Activated T-cell treated with anti-CD3 and anti-CD28 coated beads, Interleukin-2, amount 50 U/mL, for 24 hours (primary cell): Measurements from ENCODE around the gene DIABLO.
"Not testable (repeated sequence)": the region's sequence is repeated elsewhere in the genome, so short reads cannot be mapped to it uniquely, and the experiment has no call there.

Experiments used
- DNase-seq: peaks from one replicate; pipeline ENCODE4 v3.0.0-alpha.2; 2020
- H3K27ac Mint-ChIP-seq: 2 replicates; pipeline ENCODE4 v1.8.0; 2020; ENCODE audit warnings: mild to moderate bottlenecking, mixed read lengths
- H3K27me3 Mint-ChIP-seq: 2 replicates; pipeline ENCODE4 v1.8.0; 2020; ENCODE audit warnings: mixed read lengths
- H3K36me3 Mint-ChIP-seq: 2 replicates; pipeline ENCODE4 v1.8.0; 2020; ENCODE audit warnings: low read depth, mixed read lengths
- H3K4me1 Mint-ChIP-seq: 2 replicates; pipeline ENCODE4 v1.8.0; 2020; ENCODE audit warnings: low read depth, mixed read lengths
- H3K4me3 Mint-ChIP-seq: 2 replicates; pipeline ENCODE4 v1.8.0; 2020; ENCODE audit warnings: mild to moderate bottlenecking, moderate library complexity, mixed read lengths
- H3K9me3 Mint-ChIP-seq: 2 replicates; pipeline ENCODE4 v1.8.0; 2020; ENCODE audit warnings: mixed read lengths

Gene DIABLO

DNA sequence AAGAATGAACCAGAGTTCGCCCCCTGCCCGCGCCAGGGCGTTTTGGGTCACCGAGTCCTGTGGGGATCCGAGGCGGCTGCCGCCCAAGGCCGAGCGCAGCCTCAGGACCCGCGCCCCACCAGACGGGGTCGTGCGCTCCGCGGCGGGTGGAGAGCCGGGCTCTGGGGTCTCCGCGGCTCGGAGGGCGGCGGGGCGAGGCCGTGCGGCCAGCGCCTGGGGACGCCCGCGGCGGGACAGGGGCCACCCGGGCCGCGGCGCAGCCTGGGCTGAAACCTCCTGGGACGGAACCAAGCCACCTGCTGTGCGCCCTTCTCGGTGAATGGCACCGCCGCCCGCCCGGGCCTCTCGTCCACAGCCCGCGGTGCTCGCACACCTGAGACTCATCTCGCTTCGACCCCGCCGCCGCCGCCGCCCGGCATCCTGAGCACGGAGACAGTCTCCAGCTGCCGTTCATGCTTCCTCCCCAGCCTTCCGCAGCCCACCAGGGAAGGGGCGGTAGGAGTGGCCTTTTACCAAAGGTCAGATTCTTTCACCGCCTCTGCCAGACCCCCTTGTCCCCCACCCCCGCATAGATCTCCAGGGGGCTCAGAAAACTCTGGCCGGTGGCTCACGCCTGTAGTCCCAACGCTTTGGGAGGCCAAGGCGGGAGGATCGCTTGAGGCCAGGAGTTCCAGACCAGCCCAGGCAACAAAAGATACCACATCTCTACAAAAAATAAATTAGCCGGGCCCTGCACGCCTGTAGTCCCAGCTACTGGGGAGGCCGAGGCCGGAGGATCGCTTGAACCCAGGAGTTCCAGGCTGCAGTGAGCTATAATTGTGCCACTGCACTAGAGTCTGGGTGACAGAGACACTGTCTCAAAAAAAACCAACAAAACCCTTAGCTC is 21.4 kb downstream of the DIABLO start:
- peaks cover 14% of the 10 kb centered on the region for H3K4me1 Mint-ChIP-seq
- DNase-seq = peak; percentile 54
- no peak overlapping the region for H3K27ac Mint-ChIP-seq
- peaks cover 30% of the 10 kb centered on the region for H3K27me3 Mint-ChIP-seq
- peaks cover 28% of the 10 kb centered on the region for H3K36me3 Mint-ChIP-seq
- peak overlapping the region; percentile 42 for H3K4me3 Mint-ChIP-seq
- no peaks in the 10 kb centered on the region for H3K9me3 Mint-ChIP-seq

DNA sequence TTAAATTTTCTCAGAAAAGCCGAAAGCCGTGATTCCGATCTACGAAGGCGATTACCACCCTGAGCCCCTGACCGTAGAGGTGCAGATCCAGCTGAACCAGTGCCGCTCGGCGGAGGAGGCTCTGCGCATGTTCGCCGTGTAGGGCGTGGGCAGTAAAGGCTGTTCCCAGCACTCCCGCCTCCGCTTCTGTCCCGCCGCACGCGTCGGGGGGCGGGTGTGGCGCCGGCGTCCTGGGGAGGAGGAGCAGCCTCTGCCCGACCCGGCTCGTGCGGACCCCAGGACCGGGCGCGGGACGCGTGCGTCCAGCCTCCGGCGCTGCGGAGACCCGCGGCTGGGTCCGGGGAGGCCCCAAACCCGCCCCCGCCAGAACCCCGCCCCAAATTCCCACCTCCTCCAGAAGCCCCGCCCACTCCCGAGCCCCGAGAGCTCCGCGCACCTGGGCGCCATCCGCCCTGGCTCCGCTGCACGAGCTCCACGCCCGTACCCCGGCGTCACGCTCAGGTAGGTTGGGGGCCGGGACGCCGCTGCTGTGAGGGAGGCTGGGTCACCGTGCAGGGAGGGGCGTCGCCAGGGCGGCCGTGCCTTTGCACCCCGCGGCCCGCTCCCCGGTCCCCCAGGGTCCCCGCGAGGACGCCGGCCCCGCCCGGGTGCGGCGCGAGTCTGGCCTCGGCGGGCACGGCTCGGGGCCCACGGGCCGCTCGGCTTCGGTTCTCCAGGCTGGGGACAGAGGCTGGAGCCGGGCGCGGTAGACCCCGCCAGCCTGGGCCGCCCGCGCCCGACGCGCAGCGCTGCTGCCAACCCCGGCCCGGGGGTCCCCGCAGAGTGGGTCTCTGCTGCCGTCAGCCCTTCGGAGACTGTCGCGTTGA is 22.3 kb downstream of the DIABLO start, which contains the start of gene B3GNT4:
Gene B3GNT4, plus strand, starts transcription at position 409 of the 866 bp plus-strand sequence. CDS start 910 bp downstream, outside the sequence.
- Mint-ChIP-seq H3K4me1 (peaks cover 14% of the 10 kb centered on the region), H3K4me3 (peak within 1 kb of the TSS; percentile 77), H3K36me3 (peaks cover 22% of the 10 kb centered on the region), H3K27me3 (peaks cover 31% of the 10 kb centered on the region), H3K9me3 (no peaks in the 10 kb centered on the region), H3K27ac (no peak within 1 kb of the TSS)
- DNase-seq = peak; percentile 79

- H3K4me3 Mint-ChIP-seq = peak overlapping the region; percentile 77
- DNase-seq, H3K27ac Mint-ChIP-seq, H3K9me3 Mint-ChIP-seq: not testable (repeated sequence)
- peaks cover 15% of the 10 kb centered on the region for H3K36me3 Mint-ChIP-seq
- peaks cover 18% of the 10 kb centered on the region for H3K4me1 Mint-ChIP-seq
- peaks cover 35% of the 10 kb centered on the region for H3K27me3 Mint-ChIP-seq
These were observed 23.0 kb downstream of the DIABLO start for GRCh38 chr12:122202811-122203210.

DNA sequence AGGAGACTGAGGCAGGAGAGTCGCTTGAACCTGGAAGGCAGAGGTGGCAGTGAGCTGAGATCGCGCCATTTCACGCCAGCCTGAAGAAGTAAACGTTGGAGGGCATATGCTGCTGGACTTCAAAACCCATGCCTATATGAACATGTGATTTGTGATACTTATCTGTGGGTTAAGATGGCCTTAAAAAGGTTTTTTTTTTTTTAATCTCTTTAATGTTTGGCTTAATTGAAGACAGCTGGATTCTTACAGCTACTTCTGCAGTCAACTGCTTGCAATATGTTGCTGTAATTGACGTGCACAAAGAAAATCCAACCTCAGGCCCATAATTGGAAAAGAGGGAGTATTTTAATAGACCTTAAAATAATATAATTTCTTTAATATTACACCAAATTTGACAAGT is 23.8 kb downstream of the DIABLO start:
- H3K27ac Mint-ChIP-seq = no peak overlapping the region
- no peak for DNase-seq
- peaks cover 7% of the 10 kb centered on the region for H3K36me3 Mint-ChIP-seq
- no peak overlapping the region for H3K4me3 Mint-ChIP-seq
- H3K4me1 Mint-ChIP-seq = peaks cover 23% of the 10 kb centered on the region
- H3K27me3 Mint-ChIP-seq = peaks cover 41% of the 10 kb centered on the region
- H3K9me3 Mint-ChIP-seq = no peaks in the 10 kb centered on the region

GRCh38 chr12:122201381-122201780 is 24.5 kb downstream of the DIABLO start:
- Mint-ChIP-seq H3K36me3 (peaks cover under 1% of the 10 kb centered on the region), H3K4me3 (no peak overlapping the region), H3K27me3 (peaks cover 41% of the 10 kb centered on the region), H3K9me3 (no peaks in the 10 kb centered on the region), H3K27ac (no peak overlapping the region), H3K4me1 (peaks cover 23% of the 10 kb centered on the region)
- no peak for DNase-seq

DNA sequence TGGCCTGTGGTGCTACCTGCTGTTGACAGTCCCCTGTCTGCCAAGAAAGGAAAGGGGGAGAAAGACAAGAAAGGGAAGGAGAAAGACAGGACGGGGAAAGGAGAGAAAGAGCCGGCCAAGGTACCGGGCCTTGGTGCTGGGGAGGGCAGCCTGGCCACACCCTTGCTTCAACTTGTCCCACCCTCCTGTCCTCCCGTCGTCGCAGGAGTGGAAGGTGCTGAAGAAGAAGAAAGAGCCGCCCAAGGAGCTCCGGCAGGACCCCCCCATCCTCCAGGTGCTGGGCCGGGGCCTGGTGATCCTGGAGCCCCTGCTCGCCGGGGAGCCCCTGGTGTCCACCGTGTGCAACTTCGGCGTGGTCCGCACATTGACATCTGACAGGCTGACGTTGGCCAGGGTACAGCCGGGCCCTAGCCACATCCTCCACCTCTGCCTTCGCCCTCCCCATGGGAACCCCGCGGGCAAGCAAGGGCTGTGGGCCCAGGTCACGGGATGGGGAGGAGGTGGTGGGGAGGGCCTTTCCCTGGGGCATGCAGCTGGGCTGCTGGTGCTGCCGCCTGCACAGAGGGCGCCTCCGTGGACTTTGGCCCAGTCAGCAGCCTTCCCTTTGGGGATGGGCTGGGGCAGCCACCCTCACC is 25.2 kb downstream of the DIABLO start:
- Mint-ChIP-seq H3K4me1 (peaks cover 23% of the 10 kb centered on the region), H3K9me3 (peaks cover 1% of the 10 kb centered on the region), H3K36me3 (no peaks in the 10 kb centered on the region), H3K27ac (no peak overlapping the region), H3K27me3 (peaks cover 41% of the 10 kb centered on the region), H3K4me3 (no peak overlapping the region)
- no peak for DNase-seq

DNA sequence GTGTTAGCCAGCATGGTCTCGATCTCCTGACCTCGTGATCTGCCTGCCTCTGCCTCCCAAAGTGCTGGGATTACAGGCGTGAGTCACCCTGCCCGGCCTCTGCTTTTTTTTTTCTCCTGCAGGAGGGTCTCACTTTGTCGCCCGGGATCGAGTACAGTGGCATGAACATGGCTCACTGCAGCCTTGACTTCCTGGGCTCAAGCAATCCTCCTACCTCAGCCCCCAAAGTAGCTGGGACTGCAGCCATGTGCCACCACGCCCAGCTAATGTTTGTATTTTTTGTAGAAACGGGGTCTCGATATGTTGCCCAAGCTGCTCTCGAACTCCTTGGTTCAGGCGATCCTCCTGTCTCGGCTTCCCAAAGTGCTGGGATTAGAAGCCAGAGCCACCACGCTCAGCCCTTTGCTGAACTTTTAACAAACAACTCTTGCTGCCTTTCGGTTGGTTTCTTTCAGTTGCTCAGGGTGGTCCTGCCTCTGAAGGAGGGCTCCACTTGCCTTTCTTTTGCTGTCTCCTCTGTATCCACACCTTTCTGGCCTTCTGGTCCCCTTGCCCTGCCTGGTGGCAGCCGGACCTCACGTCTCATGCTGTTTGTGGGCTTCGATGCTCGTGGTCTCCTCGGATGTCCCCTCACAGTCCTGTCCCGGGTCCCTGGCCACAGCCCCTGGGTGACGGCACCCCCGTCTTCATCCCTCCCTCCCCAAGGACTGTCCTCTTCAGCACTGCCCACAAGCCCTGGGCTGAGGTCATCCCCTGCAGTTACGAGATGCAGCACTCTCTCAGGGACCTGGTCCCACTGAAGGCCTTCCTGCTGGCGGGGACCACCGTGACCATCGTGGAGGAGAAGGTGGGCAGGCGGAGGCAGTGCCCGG is 26.1 kb downstream of the DIABLO start:
- Mint-ChIP-seq H3K4me1 (peaks cover 20% of the 10 kb centered on the region), H3K4me3 (no peak overlapping the region), H3K27me3 (peaks cover 36% of the 10 kb centered on the region), H3K9me3 (peaks cover 7% of the 10 kb centered on the region), H3K27ac (no peak overlapping the region), H3K36me3 (no peaks in the 10 kb centered on the region)
- no peak for DNase-seq

GRCh38 chr12:122197612-122197966 is 28.3 kb downstream of the DIABLO start:
- Mint-ChIP-seq H3K4me3 (no peak overlapping the region), H3K27ac (peak overlapping the region; percentile 48), H3K4me1 (peaks cover 11% of the 10 kb centered on the region), H3K9me3 (peaks cover 7% of the 10 kb centered on the region), H3K27me3 (peaks cover 27% of the 10 kb centered on the region), H3K36me3 (no peaks in the 10 kb centered on the region)
- DNase-seq = no peak

GRCh38 chr12:122195405-122195804 is 30.4 kb downstream of the DIABLO start:
- no peak for DNase-seq
- H3K36me3 Mint-ChIP-seq = no peaks in the 10 kb centered on the region
- no peak overlapping the region for H3K4me3 Mint-ChIP-seq
- H3K4me1 Mint-ChIP-seq = peaks cover 12% of the 10 kb centered on the region
- H3K27me3 Mint-ChIP-seq = peaks cover 20% of the 10 kb centered on the region
- peaks cover 7% of the 10 kb centered on the region for H3K9me3 Mint-ChIP-seq
- H3K27ac Mint-ChIP-seq = no peak overlapping the region

GRCh38 chr12:122194804-122195203 is 31.0 kb downstream of the DIABLO start:
- Mint-ChIP-seq H3K4me1 (peaks cover 12% of the 10 kb centered on the region), H3K27me3 (peaks cover 15% of the 10 kb centered on the region), H3K4me3 (no peak overlapping the region), H3K36me3 (no peaks in the 10 kb centered on the region), H3K27ac (no peak overlapping the region), H3K9me3 (peaks cover 7% of the 10 kb centered on the region)
- no peak for DNase-seq

DNA sequence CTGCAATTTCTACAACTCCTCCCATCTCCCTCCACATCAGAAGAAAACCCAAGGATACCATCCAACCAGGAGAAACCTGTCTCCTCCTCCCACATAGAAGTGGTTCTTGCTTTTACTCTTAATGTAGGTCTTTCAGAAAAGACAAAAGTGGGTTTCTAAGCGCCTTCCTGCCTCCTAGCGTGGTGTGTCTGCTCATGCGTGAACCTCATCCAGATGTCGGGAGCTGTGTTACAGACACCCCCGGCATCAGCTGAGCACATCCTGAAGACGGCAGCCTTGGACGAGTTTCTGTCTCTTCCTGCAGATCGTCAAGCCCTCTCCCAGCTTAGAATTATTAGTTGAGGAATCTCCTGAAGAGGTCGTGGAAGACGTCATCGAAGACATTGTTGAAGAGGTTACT is 33.4 kb downstream of the DIABLO start:
- H3K4me3 Mint-ChIP-seq = no peak overlapping the region
- H3K27ac Mint-ChIP-seq = no peak overlapping the region
- DNase-seq = no peak

DNA sequence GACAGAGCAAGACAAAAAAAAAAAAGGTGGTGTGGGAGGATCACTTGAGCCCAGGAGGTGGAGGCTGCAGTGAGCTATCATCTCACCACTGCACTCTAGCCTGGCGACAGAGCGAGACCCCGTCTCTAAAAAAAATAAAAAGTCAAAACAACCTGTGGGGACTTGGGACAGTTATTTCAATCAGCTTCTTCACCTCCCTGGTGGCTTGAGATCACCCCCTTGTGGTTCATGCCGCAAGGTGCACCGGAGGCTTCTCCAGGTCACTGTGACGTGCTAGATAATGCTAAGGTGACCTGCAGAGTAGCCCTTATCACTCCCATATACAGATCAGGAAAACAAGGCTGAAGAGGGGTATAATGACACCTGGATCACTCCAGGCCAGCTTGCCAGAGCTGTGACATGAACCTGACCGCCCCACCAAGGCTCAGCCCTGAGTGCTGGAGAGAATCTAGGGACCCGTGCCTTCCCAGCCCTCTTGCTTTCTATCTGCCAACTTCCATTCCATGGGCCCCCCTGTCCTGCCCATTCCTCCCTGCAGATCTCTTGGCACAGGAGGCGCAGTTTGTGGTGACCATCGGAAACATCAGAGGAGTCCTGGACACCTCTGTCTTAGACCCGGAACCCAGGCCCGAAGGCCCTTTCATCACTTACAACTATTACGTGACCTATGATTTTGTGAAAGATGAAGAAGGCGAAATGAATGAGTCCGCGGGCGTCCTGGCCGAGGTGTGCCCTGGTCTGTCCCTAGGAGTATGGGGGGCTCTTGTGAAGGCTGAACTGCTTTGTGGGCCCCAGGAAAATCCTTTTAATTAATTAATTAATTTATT is 34.8 kb downstream of the DIABLO start:
- H3K36me3 Mint-ChIP-seq = no peaks in the 10 kb centered on the region
- H3K27ac Mint-ChIP-seq = no peak overlapping the region
- peak; percentile 78 for DNase-seq
- peaks cover 4% of the 10 kb centered on the region for H3K4me1 Mint-ChIP-seq
- no peaks in the 10 kb centered on the region for H3K27me3 Mint-ChIP-seq
- no peak overlapping the region for H3K4me3 Mint-ChIP-seq
- H3K9me3 Mint-ChIP-seq = peaks cover 7% of the 10 kb centered on the region

More for the DNA sequence above, 33.4 kb downstream of the DIABLO start:
- Mint-ChIP-seq H3K36me3 (no peaks in the 10 kb centered on the region), H3K27me3 (peaks cover 2% of the 10 kb centered on the region), H3K4me1 (peaks cover 5% of the 10 kb centered on the region), H3K9me3 (peaks cover 7% of the 10 kb centered on the region)
